Dermis blood vessel endothelial cell (primary cell): Measurements from ENCODE around the gene MRLN. TPM values are rescaled to one million over a fixed set of nuclear protein-coding genes. Genes with fewer than 3 reads are reported as not detected.

Experiments
- DNase-seq: peaks from one replicate; pipeline ENCODE4 v3.0.0; 2010
- total RNA-seq: library from RNA; depleted of rRNA; stranded (reverse); fragments of >200 nt; gene quantifications from 2 replicates; pipeline ENCODE4 v1.2.3, GENCODE V29; 2014

MRLN gene
- total RNA-seq, 1 donor from 2014 or later: not detected

DNA sequence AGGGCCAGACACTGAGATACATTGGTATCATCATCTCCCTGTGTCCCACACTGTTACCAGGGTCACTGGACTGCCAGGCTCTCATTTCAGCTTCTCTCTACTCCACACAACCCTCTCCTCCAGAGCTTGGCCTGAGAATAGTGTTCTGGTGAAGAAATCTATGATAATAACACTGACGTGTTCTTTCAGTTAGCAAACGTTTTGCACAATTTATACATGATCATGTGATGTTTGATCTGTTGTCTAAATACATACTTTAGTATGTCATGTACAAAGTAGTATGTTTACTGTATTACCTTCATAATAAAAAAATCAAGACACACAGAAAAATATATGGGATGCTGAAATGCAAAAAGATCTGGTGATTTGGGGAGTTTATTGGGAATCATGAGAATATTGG lies 48.6 kb downstream of the MRLN start:
- DNase-seq: no peak

DNA sequence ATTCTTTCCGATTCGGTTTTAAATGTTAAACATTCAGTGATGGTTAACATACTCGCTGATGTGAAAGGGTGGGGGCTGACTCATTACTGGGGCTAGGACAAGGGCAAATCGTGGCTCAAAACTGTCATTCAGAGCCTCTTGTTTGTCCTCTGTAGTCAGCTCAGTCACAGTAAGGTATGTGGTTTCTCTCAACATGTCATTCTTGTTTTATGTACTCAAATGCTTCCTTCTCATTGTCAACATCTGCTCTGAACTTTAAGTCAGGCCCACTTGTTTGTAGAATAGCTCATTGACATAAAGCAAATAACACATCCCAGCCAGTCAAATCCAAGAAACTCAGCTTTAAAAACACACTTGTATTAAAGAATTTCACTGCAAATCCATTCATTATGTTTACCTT lies 50.9 kb downstream of the MRLN start:
- DNase-seq: no peak

DNA sequence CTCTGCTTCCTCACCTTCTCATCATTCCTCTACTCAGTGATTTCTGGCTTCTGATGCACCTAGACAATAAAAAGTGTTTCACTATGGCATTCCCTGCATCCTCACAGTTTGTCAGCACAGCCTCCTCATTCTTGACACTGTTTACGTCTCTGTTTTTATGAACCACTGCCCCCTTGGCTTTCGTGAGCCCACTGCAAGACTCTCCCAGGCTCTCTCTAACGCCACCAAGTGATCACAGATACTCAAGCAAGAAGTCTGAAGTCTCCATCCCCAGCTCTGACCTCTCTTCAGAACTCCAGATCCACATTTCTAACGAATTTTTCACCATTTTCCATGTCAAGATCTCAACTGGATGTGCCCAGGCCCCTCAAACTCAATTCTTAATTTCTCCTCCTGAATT lies 52.5 kb downstream of the MRLN start:
- no peak for DNase-seq

DNA sequence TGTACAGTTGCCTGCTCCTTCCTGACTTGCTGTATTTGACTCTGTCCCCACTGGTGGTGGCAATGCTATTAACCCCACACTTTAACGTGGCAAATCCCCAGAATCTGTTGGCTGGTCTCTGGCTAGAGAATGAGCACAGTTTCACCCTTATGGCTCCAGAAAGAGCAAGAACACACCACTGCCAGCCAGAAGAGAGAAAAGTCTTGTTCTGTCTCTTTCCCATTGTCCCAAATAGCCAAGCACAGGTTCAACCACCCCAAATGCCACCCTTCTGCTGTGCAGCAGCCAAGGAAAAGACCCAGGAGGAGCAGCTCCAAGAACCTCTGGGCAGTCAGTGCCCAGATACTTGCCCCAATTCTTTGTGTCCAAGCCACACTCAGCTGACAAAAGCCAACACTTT lies 54.9 kb downstream of the MRLN start:
- no peak for DNase-seq

DNA sequence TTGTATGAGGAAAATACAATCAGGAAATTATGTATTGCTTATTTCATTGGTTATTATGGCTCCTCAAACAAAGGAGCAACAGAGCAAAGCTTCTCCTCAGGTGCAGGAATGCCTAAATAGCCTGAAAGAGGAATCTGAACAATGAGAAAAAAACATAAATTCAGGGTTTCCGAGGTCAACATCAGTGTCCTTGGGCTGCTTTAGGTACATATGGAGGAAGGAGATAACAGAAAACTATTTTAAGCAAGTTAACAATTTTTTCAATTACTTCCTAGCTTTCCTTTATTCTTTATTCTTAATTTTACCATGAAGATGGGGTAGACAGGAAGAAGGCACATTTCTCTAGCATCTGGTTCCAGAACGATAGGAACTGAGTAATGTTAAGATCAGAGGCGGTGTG lies 57.6 kb downstream of the MRLN start:
- no peak for DNase-seq

DNA sequence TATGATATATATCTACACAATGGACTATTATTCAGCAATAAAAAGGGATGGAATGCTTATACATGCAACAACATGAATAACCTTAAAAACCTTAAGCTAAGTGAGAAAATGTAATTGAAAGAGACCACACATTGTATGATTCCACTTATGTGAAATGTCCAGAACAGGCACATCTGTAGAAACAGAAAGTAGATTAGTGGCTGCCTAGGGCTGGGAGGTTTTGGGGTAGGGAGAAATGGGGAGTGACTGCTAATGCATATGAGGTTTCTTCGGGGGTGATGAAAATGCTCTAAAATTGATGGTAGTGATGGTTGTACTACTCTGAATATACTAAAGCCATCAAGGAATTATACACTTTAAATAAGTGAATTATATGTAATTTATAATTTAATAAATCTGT lies 58.3 kb downstream of the MRLN start:
- no peak for DNase-seq

DNA sequence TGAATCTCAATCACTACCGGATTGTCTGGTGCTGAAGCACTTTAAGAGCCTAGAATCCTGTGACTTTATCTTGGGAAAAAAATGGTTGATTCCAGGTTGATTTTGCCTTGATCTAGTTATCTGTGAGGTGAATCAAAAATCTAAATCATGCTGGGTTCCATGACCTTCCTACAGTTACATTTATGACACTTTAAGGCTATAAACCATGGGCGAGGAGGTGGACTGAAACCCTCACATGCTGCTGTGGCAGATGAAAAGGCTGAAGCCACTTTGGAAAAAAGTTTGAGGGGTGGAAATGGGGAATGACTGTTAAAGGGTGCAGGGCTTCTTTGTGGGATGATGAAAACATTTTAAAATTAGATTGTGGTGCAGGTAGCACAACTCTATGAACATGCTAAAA lies 61.1 kb downstream of the MRLN start:
- no peak for DNase-seq

DNA sequence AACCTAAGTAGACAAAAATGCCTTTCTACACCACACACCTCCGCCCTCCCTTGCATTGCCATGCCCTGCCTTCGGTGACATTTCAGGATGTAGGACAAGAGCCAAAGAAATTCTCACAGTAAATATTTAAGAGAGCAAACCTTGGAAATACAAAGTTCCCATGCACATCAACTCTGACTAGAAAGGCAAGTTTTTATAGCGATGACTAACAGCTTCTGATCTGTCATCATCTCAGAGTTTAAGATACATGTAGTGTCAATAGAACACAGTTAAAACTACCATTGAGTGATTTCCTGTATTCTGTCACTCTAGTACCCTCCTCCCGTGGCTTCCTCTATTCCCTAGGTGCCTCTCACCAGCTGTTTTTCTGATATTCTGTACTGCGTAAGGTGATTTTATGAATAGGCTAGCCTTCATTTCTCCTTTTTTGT lies 64.3 kb downstream of the MRLN start:
- DNase-seq: no peak

DNA sequence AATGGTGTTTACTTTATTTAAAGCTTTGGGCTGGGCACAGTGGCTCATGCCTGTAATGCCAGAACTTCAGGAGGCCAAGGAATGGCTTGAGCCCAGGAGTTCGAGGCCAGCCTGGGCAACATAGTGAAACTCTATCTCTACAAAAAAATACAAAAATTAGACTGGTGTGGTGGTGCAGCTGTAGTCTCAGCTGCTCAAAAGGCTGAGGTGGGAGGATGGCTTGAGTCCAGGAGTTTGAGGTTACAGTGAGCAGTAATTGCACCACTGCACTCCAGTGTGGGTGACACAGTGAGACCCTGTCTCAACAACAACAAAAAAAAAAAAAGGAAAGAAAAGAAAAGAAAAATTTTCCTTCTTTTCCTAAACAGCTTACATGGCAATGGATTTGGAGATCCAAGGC lies 65.6 kb downstream of the MRLN start:
- no peak for DNase-seq

Other genes starting within 250 kb of the MRLN start
- gene SLC16A9, start 43.6 kb downstream of the MRLN start, total RNA-seq: under 0.01 and 0.05 TPM in 2 replicates
- 22.6 and 41.4 TPM in 2 replicates for gene CCDC6, start 153.1 kb upstream of the MRLN start, total RNA-seq